ENCODE data around the gene DCUN1D4. TPM values are rescaled to one million over a fixed set of nuclear protein-coding genes. Genes with fewer than 3 reads are reported as not detected.
A peak's percentile ranks its signal among the peaks of the same experiment; 100 is the strongest.

DCUN1D4 gene
- polyA plus RNA-seq, 1 donor from 2014 or later, result 130 TPM

DNA sequence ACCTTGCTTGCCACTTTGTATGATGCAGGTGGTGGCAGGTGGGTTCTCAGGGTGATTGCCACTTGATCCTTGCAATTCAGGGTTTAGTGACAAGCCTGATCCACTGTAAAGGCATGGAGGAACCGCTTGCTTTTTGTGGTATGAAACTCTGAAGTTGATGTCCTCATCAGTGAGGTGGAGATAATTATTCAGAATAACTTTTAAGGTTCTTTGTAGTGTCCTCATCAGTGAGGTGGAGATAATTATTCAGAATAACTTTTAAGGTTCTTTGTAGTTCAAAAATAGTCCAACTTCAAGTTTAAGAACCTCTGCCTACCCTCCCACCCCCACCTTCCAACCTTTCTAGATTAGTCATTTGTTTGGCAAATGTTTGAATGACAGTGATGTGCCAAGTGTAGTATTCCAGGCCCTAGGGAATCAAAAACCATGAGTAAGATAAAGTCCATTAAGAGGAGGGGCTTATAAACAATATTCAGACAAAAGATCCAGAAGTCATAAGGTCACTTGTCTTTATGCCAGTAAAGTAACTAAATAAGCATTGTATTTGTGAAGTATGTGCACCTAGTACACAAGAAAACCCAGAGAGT, 51.2 kb downstream of the DCUN1D4 start:
- TF ChIP-seq RAD21 (conservative IDR thresholded peaks at IDR 0.05) (no peak), SMC3 (conservative IDR thresholded peaks at IDR 0.05; ENCODE audit: poor library complexity) (no peak), EP300 (conservative IDR thresholded peaks at IDR 0.05; ENCODE audit: poor library complexity, severe bottlenecking) (no peak)
- TF ChIP-seq, protein P1, sequence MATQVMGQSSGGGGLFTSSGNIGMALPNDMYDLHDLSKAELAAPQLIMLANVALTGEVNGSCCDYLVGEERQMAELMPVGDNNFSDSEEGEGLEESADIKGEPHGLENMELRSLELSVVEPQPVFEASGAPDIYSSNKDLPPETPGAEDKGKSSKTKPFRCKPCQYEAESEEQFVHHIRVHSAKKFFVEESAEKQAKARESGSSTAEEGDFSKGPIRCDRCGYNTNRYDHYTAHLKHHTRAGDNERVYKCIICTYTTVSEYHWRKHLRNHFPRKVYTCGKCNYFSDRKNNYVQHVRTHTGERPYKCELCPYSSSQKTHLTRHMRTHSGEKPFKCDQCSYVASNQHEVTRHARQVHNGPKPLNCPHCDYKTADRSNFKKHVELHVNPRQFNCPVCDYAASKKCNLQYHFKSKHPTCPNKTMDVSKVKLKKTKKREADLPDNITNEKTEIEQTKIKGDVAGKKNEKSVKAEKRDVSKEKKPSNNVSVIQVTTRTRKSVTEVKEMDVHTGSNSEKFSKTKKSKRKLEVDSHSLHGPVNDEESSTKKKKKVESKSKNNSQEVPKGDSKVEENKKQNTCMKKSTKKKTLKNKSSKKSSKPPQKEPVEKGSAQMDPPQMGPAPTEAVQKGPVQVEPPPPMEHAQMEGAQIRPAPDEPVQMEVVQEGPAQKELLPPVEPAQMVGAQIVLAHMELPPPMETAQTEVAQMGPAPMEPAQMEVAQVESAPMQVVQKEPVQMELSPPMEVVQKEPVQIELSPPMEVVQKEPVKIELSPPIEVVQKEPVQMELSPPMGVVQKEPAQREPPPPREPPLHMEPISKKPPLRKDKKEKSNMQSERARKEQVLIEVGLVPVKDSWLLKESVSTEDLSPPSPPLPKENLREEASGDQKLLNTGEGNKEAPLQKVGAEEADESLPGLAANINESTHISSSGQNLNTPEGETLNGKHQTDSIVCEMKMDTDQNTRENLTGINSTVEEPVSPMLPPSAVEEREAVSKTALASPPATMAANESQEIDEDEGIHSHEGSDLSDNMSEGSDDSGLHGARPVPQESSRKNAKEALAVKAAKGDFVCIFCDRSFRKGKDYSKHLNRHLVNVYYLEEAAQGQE (IDR thresholded peaks at IDR 0.05; ENCODE audit: borderline replicate concordance), result no peak

DNA sequence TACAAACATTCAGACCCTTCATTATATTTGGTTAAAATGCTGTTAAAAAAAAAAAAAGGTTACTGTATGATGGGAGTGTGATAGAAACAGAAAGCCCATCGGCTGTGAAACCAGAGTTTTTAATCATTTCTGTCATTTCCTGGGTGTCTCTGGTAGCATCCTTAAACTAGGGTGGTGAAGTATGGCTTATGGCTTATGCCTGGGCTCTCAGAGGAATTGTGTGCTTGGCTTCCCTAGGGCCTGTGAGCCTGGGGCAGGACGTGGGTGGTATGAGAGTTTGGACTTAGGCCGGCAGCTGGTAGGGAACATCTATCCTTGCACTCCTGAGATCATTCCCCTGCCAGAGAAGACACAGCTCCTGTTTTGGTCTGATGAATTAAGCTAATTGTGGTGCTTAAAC, 52.2 kb downstream of the DCUN1D4 start:
- H3K27me3 ChIP-seq (ENCODE audit: insufficient read depth, low read depth, low read length), result no peaks in the 10 kb centered on the region
- H3K9ac ChIP-seq (ENCODE audit: low read length), result no peak overlapping the region
- no peak overlapping the region for H2AFZ ChIP-seq (ENCODE audit: low read depth, low read length)
- no peaks in the 10 kb centered on the region for H3K79me2 ChIP-seq (replicated peaks; ENCODE audit: insufficient read depth, low read length)
- no peak overlapping the region for H3K27ac ChIP-seq (ENCODE audit: low read length)
- no peak for TF ChIP-seq RAD21 (conservative IDR thresholded peaks at IDR 0.05)
- no peak for TF ChIP-seq EZH2 (IDR thresholded peaks at IDR 0.05; ENCODE audit: borderline replicate concordance, insufficient read depth, low read length, poor library complexity, severe bottlenecking)
- no peak for TF ChIP-seq EP300 (conservative IDR thresholded peaks at IDR 0.05; ENCODE audit: poor library complexity, severe bottlenecking)
- no peaks in the 10 kb centered on the region for H3K9me3 ChIP-seq (ENCODE audit: low read length)
- no peaks in the 10 kb centered on the region for H3F3A ChIP-seq (ENCODE audit: insufficient read depth, low read length, poor library complexity, severe bottlenecking)
- no peaks in the 10 kb centered on the region for H3K9me2 ChIP-seq (ENCODE audit: insufficient read depth, low read length)
- peaks cover 4% of the 10 kb centered on the region for H3K36me3 ChIP-seq (ENCODE audit: insufficient read depth, low read length)
- no peaks in the 10 kb centered on the region for H4K20me1 ChIP-seq (ENCODE audit: insufficient read depth)
- H3K4me2 ChIP-seq (ENCODE audit: low read length), result no peak overlapping the region
- H3K4me3 ChIP-seq (ENCODE audit: low read length), result no peak overlapping the region

More for the DNA sequence above, 51.2 kb downstream of the DCUN1D4 start:
- H3K27ac ChIP-seq (ENCODE audit: low read length), result no peak overlapping the region
- no peaks in the 10 kb centered on the region for H3F3A ChIP-seq (ENCODE audit: insufficient read depth, low read length, poor library complexity, severe bottlenecking)
- no peak overlapping the region for H3K4me3 ChIP-seq (ENCODE audit: low read length)
- no peaks in the 10 kb centered on the region for H3K27me3 ChIP-seq (ENCODE audit: insufficient read depth, low read depth, low read length)
- peaks cover 4% of the 10 kb centered on the region for H3K36me3 ChIP-seq (ENCODE audit: insufficient read depth, low read length)
- H3K9me3 ChIP-seq (ENCODE audit: low read length), result no peaks in the 10 kb centered on the region
- no peaks in the 10 kb centered on the region for H3K9me2 ChIP-seq (ENCODE audit: insufficient read depth, low read length)
- H3K9ac ChIP-seq (ENCODE audit: low read length), result no peak overlapping the region
- no peaks in the 10 kb centered on the region for H4K20me1 ChIP-seq (ENCODE audit: insufficient read depth)
- H3K79me2 ChIP-seq (replicated peaks; ENCODE audit: insufficient read depth, low read length), result no peaks in the 10 kb centered on the region
- H3K4me2 ChIP-seq (ENCODE audit: low read length), result no peak overlapping the region
- H2AFZ ChIP-seq (ENCODE audit: low read depth, low read length), result no peak overlapping the region

DNA sequence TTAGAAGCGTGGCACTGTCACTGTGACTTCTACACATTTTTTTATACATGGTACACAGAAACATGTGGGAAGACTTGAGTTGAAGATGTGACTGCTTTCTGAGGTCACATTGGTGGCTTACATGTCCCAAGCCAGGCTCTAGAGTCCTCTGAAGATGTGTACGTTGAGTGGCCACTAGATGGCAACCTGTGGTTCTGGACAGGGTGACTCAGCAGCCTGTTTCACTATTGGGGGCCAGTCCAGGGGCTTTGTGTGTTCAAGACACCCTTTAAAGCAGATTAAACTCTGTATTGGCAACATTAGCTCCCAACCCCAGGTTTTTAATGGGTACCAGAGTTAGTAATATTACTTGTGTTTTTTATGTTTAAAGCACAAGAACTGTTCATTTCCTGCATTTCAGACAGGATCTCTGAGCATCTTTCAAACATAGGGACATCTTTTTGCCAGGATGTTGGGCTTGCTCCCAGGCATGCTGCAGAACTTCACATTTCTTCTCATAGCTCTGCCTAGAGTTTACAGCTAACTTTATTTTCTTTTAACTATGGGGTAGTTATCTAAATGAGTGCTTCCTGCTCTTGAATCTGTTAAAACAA, 53.0 kb downstream of the DCUN1D4 start:
- Histone ChIP-seq H3K36me3 (ENCODE audit: insufficient read depth, low read length) (no peaks in the 10 kb centered on the region), H3K79me2 (replicated peaks; ENCODE audit: insufficient read depth, low read length) (no peaks in the 10 kb centered on the region), H4K20me1 (ENCODE audit: insufficient read depth) (no peaks in the 10 kb centered on the region), H2AFZ (ENCODE audit: low read depth, low read length) (no peak overlapping the region), H3K9me2 (ENCODE audit: insufficient read depth, low read length) (no peaks in the 10 kb centered on the region), H3K27ac (ENCODE audit: low read length) (no peak overlapping the region), H3K4me3 (ENCODE audit: low read length) (no peak overlapping the region), H3F3A (ENCODE audit: insufficient read depth, low read length, poor library complexity, severe bottlenecking) (no peaks in the 10 kb centered on the region), H3K9me3 (ENCODE audit: low read length) (no peaks in the 10 kb centered on the region), H3K4me2 (ENCODE audit: low read length) (no peak overlapping the region), H3K9ac (ENCODE audit: low read length) (no peak overlapping the region), H3K27me3 (ENCODE audit: insufficient read depth, low read depth, low read length) (no peaks in the 10 kb centered on the region)
- TF ChIP-seq, protein P2, sequence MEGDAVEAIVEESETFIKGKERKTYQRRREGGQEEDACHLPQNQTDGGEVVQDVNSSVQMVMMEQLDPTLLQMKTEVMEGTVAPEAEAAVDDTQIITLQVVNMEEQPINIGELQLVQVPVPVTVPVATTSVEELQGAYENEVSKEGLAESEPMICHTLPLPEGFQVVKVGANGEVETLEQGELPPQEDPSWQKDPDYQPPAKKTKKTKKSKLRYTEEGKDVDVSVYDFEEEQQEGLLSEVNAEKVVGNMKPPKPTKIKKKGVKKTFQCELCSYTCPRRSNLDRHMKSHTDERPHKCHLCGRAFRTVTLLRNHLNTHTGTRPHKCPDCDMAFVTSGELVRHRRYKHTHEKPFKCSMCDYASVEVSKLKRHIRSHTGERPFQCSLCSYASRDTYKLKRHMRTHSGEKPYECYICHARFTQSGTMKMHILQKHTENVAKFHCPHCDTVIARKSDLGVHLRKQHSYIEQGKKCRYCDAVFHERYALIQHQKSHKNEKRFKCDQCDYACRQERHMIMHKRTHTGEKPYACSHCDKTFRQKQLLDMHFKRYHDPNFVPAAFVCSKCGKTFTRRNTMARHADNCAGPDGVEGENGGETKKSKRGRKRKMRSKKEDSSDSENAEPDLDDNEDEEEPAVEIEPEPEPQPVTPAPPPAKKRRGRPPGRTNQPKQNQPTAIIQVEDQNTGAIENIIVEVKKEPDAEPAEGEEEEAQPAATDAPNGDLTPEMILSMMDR (IDR thresholded peaks at IDR 0.05; ENCODE audit: poor library complexity, severe bottlenecking), result peak; percentile 68
- peak; percentile 37 for TF ChIP-seq RAD21 (conservative IDR thresholded peaks at IDR 0.05)
- no peak for TF ChIP-seq EZH2 (IDR thresholded peaks at IDR 0.05; ENCODE audit: borderline replicate concordance, insufficient read depth, low read length, poor library complexity, severe bottlenecking)
- TF ChIP-seq SMC3 (conservative IDR thresholded peaks at IDR 0.05; ENCODE audit: poor library complexity), result peak; percentile 57

Measured in neural cell (in vitro differentiated cells).